NCI-H82 treated with DMSO at 0.1 percent for 48 hours (cell line): ENCODE results near the gene HTR4.
"Not testable (repeated sequence)": the region's sequence is repeated elsewhere in the genome, so short reads cannot be mapped to it uniquely, and the experiment has no call there.

Source experiments
- DNase-seq: peaks from one replicate; lab custom pipeline; 2025; ENCODE audit not compliant: unreplicated experiment; lab: John Stamatoyannopoulos, UW

HTR4 gene, protein sequence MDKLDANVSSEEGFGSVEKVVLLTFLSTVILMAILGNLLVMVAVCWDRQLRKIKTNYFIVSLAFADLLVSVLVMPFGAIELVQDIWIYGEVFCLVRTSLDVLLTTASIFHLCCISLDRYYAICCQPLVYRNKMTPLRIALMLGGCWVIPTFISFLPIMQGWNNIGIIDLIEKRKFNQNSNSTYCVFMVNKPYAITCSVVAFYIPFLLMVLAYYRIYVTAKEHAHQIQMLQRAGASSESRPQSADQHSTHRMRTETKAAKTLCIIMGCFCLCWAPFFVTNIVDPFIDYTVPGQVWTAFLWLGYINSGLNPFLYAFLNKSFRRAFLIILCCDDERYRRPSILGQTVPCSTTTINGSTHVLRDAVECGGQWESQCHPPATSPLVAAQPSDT

DNA sequence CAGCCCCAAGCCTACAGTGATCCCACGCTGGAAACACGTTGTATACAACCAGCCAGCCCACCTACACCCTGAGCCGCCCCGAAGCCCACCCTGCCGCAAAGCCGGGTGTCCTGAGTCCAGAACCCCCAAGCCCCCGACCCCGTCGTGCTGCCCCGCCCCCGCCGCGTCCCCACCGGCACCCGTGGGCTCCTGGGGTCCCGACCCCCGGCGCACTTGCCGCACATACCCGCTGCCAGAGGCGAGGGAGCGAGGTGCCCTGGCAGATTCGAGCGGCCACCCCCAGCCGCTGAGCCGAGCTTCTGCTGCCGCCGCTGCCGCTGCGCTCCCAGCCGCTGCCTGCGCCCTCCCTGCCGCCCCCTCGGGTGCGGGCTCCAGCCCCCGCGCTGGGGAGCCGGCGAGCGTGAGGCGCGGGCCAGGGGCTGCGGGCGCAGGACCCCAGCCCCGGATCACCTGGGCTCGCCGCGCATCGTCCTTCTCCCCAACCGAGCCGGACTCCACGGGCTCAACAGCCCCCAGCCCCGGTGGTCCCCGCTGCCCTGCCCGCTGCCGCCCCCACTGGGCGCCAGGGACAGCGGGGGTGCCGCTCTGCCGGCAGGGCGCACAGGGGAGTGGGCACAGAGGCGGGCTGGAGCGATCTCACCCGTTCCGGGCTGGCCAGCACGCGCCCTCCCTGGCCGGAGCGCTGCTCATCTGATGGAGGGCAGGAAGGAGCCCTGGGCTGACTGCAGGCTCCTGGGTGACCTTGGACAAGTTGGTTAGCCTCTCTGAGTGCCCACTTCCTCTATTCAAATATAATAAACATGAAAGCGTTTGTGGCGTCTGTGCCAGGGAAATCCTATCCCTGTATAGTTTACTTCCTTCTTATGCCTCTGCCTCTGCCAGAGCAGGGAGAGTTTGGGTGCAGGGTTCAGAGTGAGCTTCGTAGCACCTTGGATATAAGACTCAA, at the start of gene HTR4:
Gene HTR4 (minus strand): TSS at position 692 of the 946 bp plus-strand sequence. CDS start 17,513 bp downstream, outside the sequence.
- no peak for DNase-seq

DNA sequence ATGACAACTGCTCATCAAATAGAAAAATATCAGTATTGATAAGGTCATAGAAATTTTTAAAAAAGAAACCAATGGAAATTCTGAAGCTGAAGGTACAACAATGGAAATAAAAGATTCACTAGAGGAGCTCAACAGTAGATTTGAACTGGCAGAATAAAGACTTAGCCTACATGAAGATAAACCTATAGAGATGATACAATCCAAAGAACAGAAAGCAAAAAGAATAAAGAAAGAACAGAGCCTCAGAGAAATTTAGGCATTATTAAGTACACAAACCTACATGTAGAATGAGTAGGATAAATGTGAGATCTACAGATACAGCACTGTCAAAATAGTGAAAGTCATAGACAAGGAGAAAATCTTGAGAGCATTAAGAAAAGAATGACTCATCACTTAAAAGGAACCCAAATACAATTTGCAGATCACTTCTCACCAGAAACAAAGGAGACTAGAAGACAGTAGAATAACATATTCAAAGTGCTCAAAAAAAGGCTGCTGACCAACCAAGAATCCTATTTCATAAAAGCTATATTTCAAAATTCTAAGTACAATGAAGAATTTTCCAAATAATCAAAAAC, 47.8 kb upstream of the HTR4 start:
- DNase-seq = no peak

DNA sequence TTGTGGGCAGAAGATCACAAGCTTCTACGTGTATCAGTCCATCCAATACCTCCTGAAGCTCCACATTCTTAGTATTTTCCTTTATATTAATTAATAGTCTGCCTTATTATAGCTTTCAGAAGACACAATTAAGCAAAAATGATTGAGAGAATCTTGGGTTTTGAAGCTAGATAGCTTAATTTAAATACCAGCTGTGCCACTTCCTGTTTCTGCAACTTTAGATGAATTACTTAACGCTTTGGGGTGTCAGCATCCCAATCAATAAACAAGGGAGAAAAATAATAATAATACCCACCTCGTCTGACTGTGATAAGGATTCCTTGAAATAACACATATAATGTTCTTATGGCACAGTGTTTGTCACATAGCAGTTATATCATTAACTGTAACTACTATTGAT, 44.7 kb upstream of the HTR4 start:
- no peak for DNase-seq

DNA sequence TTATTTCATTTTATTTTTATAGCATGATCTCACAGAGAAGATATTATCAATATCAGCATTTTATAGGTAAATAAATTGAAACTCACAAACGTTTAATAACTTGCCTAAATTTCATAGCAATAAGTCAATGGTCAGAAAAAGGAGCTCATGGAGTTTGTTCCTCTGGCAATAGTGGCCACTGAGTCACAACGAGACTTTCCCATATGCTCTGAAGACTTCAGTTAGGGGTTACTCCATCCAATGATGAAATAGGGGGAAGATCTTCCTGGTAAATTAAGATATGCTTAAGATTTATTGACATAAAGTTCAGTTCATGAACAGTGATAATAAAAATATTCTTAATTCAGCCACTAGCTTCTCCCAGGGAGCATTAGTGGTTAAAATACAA, 43.5 kb upstream of the HTR4 start:
- DNase-seq = no peak

DNA sequence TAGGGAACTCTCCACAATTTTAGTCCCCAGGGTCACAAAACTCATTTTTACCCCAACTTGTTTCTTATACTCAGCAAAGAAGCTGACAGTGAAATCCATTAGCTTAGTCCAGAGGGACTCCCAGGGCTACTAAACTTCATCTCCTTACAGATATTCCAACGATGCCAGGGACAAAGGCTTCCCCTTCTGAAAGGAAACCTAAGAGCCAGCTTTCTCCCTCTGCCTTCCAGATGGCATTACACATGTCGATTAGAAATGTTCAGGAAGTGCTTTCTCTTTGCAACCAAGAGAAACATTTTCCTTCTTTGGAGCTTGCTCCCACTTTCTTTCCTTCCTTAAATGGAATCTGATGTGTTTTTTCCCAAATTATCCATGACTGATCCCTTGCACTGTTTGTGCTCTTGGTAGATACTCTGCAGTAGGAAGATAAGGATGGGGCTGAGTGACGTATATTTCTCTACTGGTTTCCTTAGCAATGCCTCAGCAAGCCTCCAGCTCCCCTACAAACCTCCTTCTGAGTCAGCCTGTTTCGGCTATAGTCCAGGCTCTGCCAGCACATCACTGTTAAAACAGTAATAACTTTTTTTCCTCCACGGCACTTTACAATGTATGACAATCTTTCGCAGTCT, 43.0 kb upstream of the HTR4 start:
- DNase-seq = no peak

DNA sequence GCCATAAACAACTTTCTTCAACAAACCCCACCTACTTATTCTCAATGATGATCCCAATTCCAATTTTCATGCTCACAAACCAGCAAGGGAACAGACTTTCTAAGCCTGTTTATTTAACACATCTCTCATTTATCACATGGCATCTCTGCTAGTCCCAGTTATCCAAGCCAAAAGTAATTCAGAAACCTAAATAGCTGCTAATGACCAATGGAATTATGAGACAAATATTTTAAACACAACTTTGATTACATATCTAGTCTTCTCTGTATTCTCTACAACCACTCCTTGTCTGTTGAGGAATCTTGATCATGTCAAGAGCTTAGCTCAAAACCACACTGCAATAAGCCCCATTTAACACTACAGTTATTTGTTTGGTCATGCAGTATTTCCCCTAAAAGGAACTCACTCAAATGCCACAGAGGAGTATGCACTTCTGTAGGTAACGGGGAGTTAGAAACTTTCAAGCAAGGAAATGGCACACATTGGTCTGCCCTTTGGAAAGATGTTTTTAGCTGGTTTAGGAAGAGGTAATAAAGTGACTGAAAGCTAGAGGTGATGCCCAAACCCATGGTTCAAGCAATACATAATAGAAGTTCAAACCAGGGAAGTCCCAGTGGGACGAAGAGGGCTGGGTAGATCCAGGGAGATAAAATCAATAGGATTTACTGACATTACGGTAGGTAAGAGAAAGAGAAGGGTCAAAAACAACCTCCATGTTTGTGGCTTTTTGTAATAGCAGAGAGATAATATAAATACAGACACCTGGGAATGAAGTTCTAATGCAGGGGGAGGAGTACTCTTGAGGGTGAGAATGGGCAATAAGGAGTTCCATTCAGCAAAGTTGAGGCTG, 42.1 kb upstream of the HTR4 start:
- no peak for DNase-seq

DNA sequence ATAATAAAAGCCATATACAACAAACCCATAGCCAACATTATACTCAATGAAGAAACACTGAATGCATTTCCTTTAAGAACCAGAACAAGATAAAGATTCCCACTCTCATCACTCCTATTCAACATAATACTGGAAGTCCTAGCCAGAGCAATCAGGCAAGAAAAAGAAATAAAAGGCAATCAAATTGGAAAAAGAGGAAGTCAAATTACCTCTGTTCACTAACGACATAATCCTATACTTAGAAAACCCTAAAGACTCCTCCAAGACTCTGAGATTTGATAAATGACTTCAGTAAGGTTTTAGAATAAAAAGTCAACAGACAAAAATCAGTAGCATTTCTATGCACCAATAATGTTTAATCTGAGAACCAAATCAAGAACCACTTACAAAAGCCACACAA, 36.6 kb upstream of the HTR4 start:
- no peak for DNase-seq

DNA sequence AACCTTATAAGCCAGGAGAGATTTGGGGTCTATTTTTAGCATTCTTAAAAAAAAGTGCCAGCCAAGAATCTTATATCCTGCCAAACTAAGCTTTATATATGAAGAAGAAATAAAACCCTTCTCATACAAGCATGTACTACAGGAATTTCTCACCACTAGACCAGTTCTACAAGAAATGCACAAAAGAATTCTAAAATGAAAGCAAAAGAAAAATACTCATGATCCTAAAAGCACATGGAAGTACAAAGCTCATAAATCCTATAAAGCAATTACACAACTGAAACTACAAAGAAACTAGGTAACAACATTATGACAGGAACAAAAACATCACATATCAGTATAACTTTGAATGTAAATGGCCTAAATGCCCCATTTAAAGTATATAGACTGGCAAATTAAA, 34.5 kb upstream of the HTR4 start:
- DNase-seq = no peak

DNA sequence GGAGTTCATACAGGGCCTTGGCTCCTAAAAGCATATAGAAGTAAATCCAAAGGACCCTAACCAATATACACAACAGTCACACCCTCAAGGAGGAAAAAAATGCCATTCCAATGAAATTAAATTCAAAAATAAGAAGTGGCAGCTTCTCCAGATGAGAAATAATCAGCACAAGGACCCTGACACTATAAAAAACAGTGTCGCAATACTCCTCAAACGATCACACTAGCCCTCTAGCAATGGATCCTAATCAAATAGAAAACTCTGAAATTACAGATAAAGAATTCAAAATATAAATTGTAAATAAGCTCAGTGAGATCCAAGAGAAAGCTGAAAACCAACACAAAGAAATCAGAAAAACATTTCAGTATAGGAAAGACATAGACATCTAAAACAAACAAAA, 33.5 kb upstream of the HTR4 start:
- no peak for DNase-seq

DNA sequence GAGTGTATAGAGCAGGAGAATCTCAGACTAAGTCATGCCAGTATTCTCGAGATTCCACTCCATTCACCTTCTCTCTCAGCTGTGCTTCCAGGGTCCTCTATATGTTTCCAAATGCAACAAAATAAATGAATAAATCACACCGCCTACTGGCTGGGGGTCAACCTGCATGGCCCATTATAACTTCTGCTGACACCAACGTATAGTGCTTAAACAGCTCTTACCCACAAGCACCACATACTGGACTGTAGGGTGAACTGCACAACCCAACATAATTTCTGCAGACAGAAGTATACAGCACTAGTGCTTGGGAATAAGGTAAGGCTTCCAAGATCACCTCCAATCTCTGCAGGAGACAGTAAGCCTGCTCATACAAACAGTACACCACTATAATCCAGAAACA, 33.1 kb upstream of the HTR4 start:
- no peak for DNase-seq

DNA sequence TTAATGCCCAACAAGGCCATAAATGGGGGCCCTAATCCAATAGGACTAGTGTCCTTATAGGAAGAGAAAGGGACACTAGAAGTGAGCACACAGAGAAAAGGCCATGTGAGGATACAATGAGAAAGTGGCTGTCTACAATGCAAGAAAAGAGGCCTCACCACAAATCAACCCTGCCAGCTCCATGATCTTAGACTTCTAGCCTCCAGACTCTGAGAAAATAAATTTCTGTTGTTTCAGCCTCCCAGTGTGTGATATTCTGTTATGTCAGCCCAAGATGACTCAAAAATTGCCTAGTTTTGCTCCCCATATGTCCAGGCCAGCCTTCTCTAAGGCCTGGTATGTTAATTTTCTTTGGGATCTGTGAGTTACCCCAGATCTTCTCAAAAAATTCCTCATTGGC, 32.3 kb upstream of the HTR4 start:
- no peak for DNase-seq

DNA sequence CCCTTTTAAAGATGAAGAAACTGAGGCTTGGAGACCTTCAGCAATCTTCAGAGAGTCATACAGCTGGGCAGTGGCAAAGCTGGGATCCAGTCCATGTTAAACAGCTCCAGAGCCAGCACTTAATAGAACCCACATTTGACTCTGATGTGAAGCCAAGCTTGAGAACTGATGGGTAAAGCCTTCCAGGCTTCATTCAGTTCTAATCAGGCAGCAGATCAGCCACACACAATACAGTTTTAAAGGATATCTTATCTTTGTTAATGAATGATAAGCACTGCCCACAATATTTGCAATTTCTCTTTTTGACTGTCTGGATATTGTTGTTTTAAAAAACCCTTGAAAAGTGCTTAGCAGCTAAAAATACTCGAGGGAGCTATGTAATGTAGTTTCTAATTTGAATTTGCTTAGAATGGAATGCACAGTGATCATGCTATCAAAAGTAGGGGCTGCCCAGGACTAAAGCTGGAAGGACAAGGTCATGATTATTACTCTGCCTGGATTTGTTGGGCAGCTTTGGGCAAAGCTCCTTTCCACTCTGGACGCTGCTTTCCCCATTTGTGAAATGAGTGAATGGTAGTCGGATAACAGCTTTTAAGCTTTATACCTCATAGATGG, 31.3 kb upstream of the HTR4 start:
- no peak for DNase-seq

DNA sequence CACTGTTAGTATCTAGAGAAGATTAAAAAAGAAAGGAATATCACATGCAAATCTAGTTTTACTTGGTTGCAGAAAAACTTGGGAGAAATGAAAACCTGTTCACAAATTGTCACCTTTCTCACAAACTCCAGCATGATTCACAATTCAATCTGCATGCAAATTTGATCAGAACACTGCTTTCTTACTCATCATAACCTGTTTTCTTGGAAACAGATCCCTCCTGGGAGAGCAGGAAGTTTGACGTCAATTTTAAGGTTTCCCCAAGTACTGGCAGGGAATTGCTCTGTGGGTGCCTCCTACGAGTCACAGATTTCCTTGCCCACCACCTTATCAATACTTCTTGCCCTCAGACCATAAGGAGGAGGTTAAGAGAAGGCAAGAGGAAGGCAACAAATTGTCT, 30.2 kb upstream of the HTR4 start:
- DNase-seq = no peak

DNA sequence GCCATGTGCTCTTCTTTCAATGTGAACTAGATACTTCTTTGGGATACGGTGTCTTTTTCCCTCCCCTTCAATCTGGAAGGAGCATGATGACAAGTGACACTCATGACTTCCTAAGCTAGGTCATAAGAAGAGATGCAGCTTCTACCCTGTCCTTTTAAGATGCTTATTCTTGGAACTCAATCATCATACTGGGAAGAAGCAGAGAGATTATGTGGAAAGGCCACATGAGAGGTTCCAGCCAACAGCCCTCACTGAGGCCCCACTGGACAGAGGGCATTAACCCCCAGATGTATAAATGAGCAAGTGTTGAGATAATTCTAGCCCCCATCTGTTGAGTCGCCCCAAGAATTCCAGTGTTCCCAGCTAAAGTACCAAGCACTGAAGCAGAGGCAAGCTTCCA, 29.3 kb upstream of the HTR4 start:
- DNase-seq = no peak

DNA sequence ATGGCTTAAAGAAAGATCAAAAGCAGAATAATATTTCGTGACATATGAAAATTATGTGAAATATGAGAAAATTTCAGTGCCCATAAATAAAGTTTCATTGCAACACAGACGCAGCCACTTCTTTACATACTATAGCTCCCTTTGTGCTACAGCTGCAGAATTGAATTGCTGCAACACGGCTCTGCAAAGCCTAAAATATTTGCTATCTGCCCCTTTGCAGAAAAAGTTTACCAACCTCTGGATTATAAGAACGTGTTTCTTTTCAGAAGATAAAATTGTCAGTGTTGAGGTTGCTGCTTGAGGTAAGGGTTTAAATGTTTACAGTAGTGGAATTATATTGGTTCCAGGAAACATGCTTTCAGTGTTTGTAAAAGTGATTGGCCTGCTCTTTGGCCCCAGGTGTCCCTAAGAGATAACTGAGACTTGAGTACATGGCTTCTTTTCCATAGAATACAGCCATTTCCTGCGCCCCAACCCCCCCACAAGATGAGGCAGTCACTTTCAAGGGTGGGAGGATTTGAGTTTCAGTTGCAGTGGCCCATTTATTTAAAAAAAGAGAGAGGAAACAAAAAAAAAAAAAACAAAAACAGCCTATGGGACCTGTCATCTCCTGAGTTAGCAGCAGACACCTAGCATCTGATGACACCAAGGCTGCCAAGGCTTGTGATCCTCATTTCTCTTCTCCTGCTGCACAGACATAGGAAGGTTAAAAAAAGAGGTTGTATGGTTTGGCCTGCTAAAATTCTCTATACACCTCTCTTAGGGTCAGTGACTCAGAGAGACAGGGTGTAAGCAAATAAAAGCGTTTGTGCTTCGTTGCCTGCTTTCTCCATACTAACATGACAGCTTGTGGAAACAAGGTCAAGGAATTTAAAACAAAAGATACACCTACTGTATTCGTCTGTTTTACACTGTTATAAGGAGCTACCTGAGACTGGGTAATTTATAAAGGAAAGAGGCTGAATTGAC, 28.0 kb upstream of the HTR4 start:
- DNase-seq = no peak

DNA sequence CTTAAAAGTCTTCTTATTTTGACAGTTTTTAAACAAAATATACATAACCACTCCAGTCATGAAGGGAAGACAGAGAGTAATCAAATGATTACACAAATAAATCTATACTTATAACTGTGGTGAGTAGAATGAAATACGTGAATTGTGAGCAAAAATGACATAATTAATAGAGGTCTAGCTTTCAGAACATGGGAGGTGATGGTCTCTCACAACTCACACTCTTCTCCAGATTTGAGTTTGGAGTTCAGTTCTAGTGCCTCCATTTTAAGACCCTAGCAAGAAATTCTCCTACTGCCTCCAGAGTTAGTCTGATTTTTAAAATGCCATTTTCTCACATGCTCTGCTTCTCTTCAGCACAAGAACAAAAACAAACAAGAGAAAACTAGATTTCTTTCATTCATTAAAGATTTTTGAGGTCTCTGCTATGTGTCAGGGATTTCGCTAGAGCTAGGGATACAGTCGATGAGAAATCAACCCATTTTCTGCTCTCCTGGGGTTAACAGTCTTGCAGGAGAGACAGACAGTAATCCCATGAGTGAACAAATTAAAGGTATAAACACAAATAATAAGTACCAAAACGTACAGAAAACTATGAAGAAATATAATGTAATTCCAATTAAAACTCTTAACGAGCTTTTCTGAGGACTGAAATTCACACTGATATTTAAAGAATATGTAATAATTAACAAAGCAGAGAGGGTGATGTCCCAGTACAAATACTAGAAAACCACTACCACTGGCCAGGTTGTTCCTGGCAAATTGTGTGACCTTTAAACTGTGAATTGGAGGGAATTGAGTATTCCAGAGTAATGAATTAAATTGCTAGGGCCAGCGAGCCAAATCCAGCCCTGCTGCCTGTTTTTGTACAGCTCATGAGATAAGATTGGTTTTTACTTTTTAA, 27.1 kb upstream of the HTR4 start:
- DNase-seq = no peak

DNA sequence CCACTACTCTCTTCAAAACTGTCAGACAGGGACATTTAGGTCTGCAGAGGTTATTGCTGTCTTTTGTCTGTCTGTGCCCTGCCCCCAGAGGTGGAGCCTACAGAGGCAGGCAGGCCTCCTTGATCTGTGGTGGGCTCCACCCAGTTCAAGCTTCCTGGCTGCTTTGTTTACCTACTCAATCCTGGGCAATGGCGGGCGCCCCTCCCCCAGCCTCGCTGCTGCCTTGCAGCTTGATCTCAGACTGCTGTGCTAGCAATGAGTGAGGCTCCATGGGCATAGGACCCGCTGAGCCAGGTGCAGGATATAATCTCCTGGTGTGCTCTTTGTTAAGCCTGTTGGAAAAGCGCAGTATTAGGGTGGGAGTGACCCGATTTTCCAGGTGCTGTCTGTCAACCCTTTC, 19.4 kb upstream of the HTR4 start:
- DNase-seq = not testable (repeated sequence)

DNA sequence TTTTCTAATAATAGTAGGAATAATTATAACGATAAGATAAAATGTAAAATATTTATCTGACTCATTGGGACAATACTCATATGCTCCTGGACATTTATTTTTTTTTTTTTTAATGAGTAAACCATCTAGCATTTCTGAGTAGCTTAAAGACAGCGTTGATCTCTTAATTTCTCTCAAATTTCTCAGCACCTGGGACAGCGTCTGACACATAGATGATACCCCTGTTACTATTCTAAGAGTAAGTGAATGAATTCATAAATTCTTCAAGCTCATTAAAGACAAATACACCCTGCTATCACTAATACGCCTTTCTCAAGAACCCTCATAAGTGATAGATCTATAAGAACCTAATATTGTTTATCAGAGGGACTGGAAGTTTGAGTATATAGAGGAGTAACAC, 12.0 kb upstream of the HTR4 start:
- DNase-seq = no peak
